ENCODE results near the gene MCF2L.

MCF2L gene

GRCh38 chr13:112962911-112963625 lies 5.9 kb upstream of the MCF2L start:
- no peak for DNase-seq (ENCODE audit: low read depth)

GRCh38 chr13:112963641-112964040 lies 5.4 kb upstream of the MCF2L start:
- no peak for DNase-seq (ENCODE audit: low read depth)

- no peak for DNase-seq (ENCODE audit: low read depth)
These were observed 4.0 kb upstream of the MCF2L start for GRCh38 chr13:112964971-112965492.

- DNase-seq (ENCODE audit: low read depth): no peak
These were observed 3.4 kb upstream of the MCF2L start for GRCh38 chr13:112965573-112966115.

GRCh38 chr13:112966776-112967175 lies 2.2 kb upstream of the MCF2L start:
- DNase-seq (ENCODE audit: low read depth): no peak

- no peak for DNase-seq (ENCODE audit: low read depth)
These were observed 1.2 kb upstream of the MCF2L start for GRCh38 chr13:112967686-112968379.

- DNase-seq (ENCODE audit: low read depth): no peak
These were observed 569 bp upstream of the MCF2L start for GRCh38 chr13:112968380-112968909.

- no peak for DNase-seq (ENCODE audit: low read depth)
These were observed 801 bp downstream of the MCF2L start for GRCh38 chr13:112969692-112970338.

GRCh38 chr13:112970552-112971287 lies 1.7 kb downstream of the MCF2L start:
- DNase-seq (ENCODE audit: low read depth): no peak

GRCh38 chr13:112971288-112971643 lies 2.3 kb downstream of the MCF2L start:
- no peak for DNase-seq (ENCODE audit: low read depth)

- DNase-seq (ENCODE audit: low read depth): no peak
These were observed 3.2 kb downstream of the MCF2L start for GRCh38 chr13:112972258-112972657.

GRCh38 chr13:112972867-112973576 lies 4.0 kb downstream of the MCF2L start:
- no peak for DNase-seq (ENCODE audit: low read depth)

GRCh38 chr13:112973577-112973951 lies 4.5 kb downstream of the MCF2L start:
- DNase-seq (ENCODE audit: low read depth): no peak

- no peak for DNase-seq (ENCODE audit: low read depth)
These were observed 5.1 kb downstream of the MCF2L start for GRCh38 chr13:112974125-112974524.

GRCh38 chr13:112974671-112975070 lies 5.7 kb downstream of the MCF2L start:
- DNase-seq (ENCODE audit: low read depth): no peak

GRCh38 chr13:112975401-112975939 lies 6.5 kb downstream of the MCF2L start:
- no peak for DNase-seq (ENCODE audit: low read depth)

GRCh38 chr13:112976526-112976925 lies 7.5 kb downstream of the MCF2L start:
- DNase-seq (ENCODE audit: low read depth): no peak

GRCh38 chr13:112977091-112977490 lies 8.1 kb downstream of the MCF2L start:
- no peak for DNase-seq (ENCODE audit: low read depth)

- DNase-seq (ENCODE audit: low read depth): no peak
These were observed 8.5 kb downstream of the MCF2L start for GRCh38 chr13:112977525-112977924.

GRCh38 chr13:112978561-112979405 lies 9.8 kb downstream of the MCF2L start:
- no peak for DNase-seq (ENCODE audit: low read depth)
